HEK293 (cell line): ENCODE results near the gene FLRT2.

Experiments used
- CTCF ChIA-PET: fragments of 350-600 bp; formaldehyde crosslinking; extraction: SDS; loops from one replicate; lab custom pipeline; 2021; ENCODE audit warnings: antibody characterized with exemption; lab: Yijun Ruan, JAX
- POLR2A ChIA-PET: fragments of 300-600 bp; formaldehyde crosslinking; extraction: SDS; loops from one replicate; lab custom pipeline; 2020; ENCODE audit warnings: antibody characterized with exemption, inconsistent platforms; lab: Yijun Ruan, JAX
- H3K27ac ChIP-seq: fragments of 200-500 bp; sonication (Bioruptor generic); 2 replicates; pipeline ENCODE4 v1.5.1; 2014; ENCODE audit warnings: low read depth, low read length, control low read depth, inconsistent platforms; ENCODE audit errors: extremely low read depth
- H3K36me3 ChIP-seq, 2 experiments: fragments of 200-500 bp in 1 of 2; sonication (Bioruptor generic) in 1 of 2; 1 replicate in 1 of 2; 2 replicates in 1 of 2; pipeline ENCODE4 v1.5.1; 2014 to 2017; ENCODE audit warnings: inconsistent platforms in 2 of 2, low read length in 2 of 2; ENCODE audit not compliant: control insufficient read depth in 2 of 2, insufficient read depth in 1 of 2
- H3K4me1 ChIP-seq: fragments of 200-500 bp; sonication (Bioruptor generic); 2 replicates; pipeline ENCODE4 v1.5.1; 2014; ENCODE audit warnings: mild to moderate bottlenecking, low read length, inconsistent platforms; ENCODE audit not compliant: control insufficient read depth, insufficient read depth
- H3K4me3 ChIP-seq: 2 replicates; pipeline ENCODE4 v1.5.1; 2011; ENCODE audit warnings: low read depth, mild to moderate bottlenecking, control low read depth, low read length, moderate library complexity
- H3K9me3 ChIP-seq: fragments of 200-500 bp; sonication (Bioruptor generic); 2 replicates; pipeline ENCODE4 v1.5.1; 2014; ENCODE audit warnings: low read depth, low read length, inconsistent platforms; ENCODE audit not compliant: control insufficient read depth, insufficient read depth
- ELK4 ChIP-seq: IDR thresholded peaks from 2 replicates; pipeline ENCODE4 v1.6.1; 2011; ENCODE audit warnings: mild to moderate bottlenecking, low read depth, low read length, borderline replicate concordance
- KLF7 ChIP-seq: fragments of 450-650 bp; formaldehyde crosslinking; IDR thresholded peaks from 2 replicates; pipeline ENCODE4 v1.5.1; 2016; ENCODE audit warnings: missing biosample characterization, missing genetic modification characterization, borderline replicate concordance
- KLF8 ChIP-seq: fragments of 450-650 bp; formaldehyde crosslinking; IDR thresholded peaks from 2 replicates; pipeline ENCODE4 v1.5.1; 2016; ENCODE audit warnings: missing biosample characterization, missing genetic modification characterization
- MYNN ChIP-seq: fragments of 450-650 bp; formaldehyde crosslinking; IDR thresholded peaks from 2 replicates; pipeline ENCODE4 v1.5.1; 2016; ENCODE audit warnings: missing biosample characterization, missing genetic modification characterization, borderline replicate concordance
- OSR2 ChIP-seq: fragments of 450-650 bp; formaldehyde crosslinking; IDR thresholded peaks from 2 replicates; pipeline ENCODE4 v1.5.1; 2016; ENCODE audit warnings: missing biosample characterization, missing genetic modification characterization
- REPIN1 ChIP-seq: fragments of 450-650 bp; formaldehyde crosslinking; IDR thresholded peaks from 2 replicates; pipeline ENCODE4 v1.5.1; 2017; ENCODE audit warnings: missing biosample characterization, missing genetic modification characterization, low read depth
- SALL2 ChIP-seq: fragments of 450-650 bp; formaldehyde crosslinking; IDR thresholded peaks from 2 replicates; pipeline ENCODE4 v1.5.0; 2017; ENCODE audit warnings: missing biosample characterization, mild to moderate bottlenecking, missing genetic modification characterization, borderline replicate concordance
- TCF7L2 ChIP-seq: IDR thresholded peaks from 2 replicates; pipeline ENCODE4 v1.6.1; 2011; ENCODE audit warnings: low read depth, mild to moderate bottlenecking, inconsistent platforms, low read length, moderate library complexity, borderline replicate concordance
- TRIM28 ChIP-seq: IDR thresholded peaks from 2 replicates; pipeline ENCODE4 v1.6.1; 2011; ENCODE audit warnings: low read length, control low read depth, borderline replicate concordance
- YY2 ChIP-seq: fragments of 450-650 bp; formaldehyde crosslinking; IDR thresholded peaks from 2 replicates; pipeline ENCODE4 v1.5.1; 2016; ENCODE audit warnings: missing biosample characterization, missing genetic modification characterization
- ZBTB48 ChIP-seq: fragments of 450-650 bp; formaldehyde crosslinking; IDR thresholded peaks from 2 replicates; pipeline ENCODE4 v1.5.1; 2016; ENCODE audit warnings: missing biosample characterization, missing genetic modification characterization
- ZNF112 ChIP-seq: fragments of 450-650 bp; formaldehyde crosslinking; IDR thresholded peaks from 2 replicates; pipeline ENCODE4 v1.5.0; 2017; ENCODE audit warnings: missing biosample characterization, missing genetic modification characterization
- ZNF133 ChIP-seq: fragments of 450-650 bp; formaldehyde crosslinking; IDR thresholded peaks from 2 replicates; pipeline ENCODE4 v1.5.1; 2016; ENCODE audit warnings: missing biosample characterization, missing genetic modification characterization
- ZNF155 ChIP-seq: fragments of 450-650 bp; formaldehyde crosslinking; IDR thresholded peaks from 2 replicates; pipeline ENCODE4 v1.5.1; 2016; ENCODE audit warnings: missing biosample characterization, missing genetic modification characterization
- ZNF19 ChIP-seq: fragments of 450-650 bp; formaldehyde crosslinking; IDR thresholded peaks from 2 replicates; pipeline ENCODE4; 2016; ENCODE audit warnings: missing biosample characterization, missing genetic modification characterization, low read depth
- ZNF202 ChIP-seq: fragments of 450-650 bp; formaldehyde crosslinking; IDR thresholded peaks from 2 replicates; pipeline ENCODE4 v1.5.1; 2016; ENCODE audit warnings: missing biosample characterization, missing genetic modification characterization, borderline replicate concordance
- ZNF398 ChIP-seq: fragments of 450-650 bp; formaldehyde crosslinking; IDR thresholded peaks from 2 replicates; pipeline ENCODE4 v1.5.1; 2017; ENCODE audit warnings: missing biosample characterization, missing genetic modification characterization
- ZNF510 ChIP-seq: fragments of 450-650 bp; formaldehyde crosslinking; IDR thresholded peaks from 2 replicates; pipeline ENCODE4 v1.5.1; 2018; ENCODE audit warnings: mild to moderate bottlenecking, missing genetic modification characterization, missing biosample characterization; ENCODE audit not compliant: insufficient replicate concordance
- ZNF518A ChIP-seq: fragments of 450-650 bp; formaldehyde crosslinking; conservative IDR thresholded peaks from 2 replicates; pipeline ENCODE4 v1.5.1; 2016; ENCODE audit warnings: low read depth, missing biosample characterization, missing genetic modification characterization
- ZNF560 ChIP-seq: fragments of 450-650 bp; formaldehyde crosslinking; IDR thresholded peaks from 2 replicates; pipeline ENCODE4 v1.5.1; 2017; ENCODE audit warnings: missing biosample characterization, missing genetic modification characterization, borderline replicate concordance
- ZNF621 ChIP-seq: fragments of 450-650 bp; formaldehyde crosslinking; IDR thresholded peaks from 2 replicates; pipeline ENCODE4 v1.5.1; 2017; ENCODE audit warnings: missing biosample characterization, missing genetic modification characterization
- ZNF639 ChIP-seq: fragments of 450-650 bp; formaldehyde crosslinking; IDR thresholded peaks from 2 replicates; pipeline ENCODE4 v1.5.1; 2016; ENCODE audit warnings: missing biosample characterization, missing genetic modification characterization
- ZNF707 ChIP-seq: fragments of 450-650 bp; formaldehyde crosslinking; IDR thresholded peaks from 2 replicates; pipeline ENCODE4 v1.5.1; 2016; ENCODE audit warnings: missing biosample characterization, missing genetic modification characterization
- ZSCAN5A ChIP-seq: fragments of 450-650 bp; formaldehyde crosslinking; IDR thresholded peaks from 2 replicates; pipeline ENCODE4 v1.5.1; 2016; ENCODE audit warnings: missing biosample characterization, missing genetic modification characterization

FLRT2 gene

GRCh38 chr14:85579942-85580341, 50.0 kb downstream of the FLRT2 start (continued):
- TF ChIP-seq ZNF639 (tag by site-specific recombination) (no peak), ZNF398 (tag by site-specific recombination) (no peak), ZSCAN5A (tag by site-specific recombination) (no peak), ZNF621 (tag by site-specific recombination) (no peak), ZNF510 (tag by site-specific recombination) (no peak), TCF7L2 (no peak), REPIN1 (tag by site-specific recombination) (no peak)

GRCh38 chr14:85580536-85581140, 50.7 kb downstream of the FLRT2 start:
- POLR2A ChIA-PET, result no interaction called here
- H3K27ac ChIP-seq, result no peak overlapping the region
- TF ChIP-seq ZNF560 (no peak), ZNF707 (tag by site-specific recombination) (no peak), TRIM28 (no peak), ZNF202 (tag by site-specific recombination) (no peak), SALL2 (tag by site-specific recombination) (no peak), ZNF133 (tag by site-specific recombination) (no peak)
- TF ChIP-seq, all 188 proteins: peak for 0
- CTCF ChIA-PET, result no interaction called here
- Histone ChIP-seq H3K36me3 (no peaks in the 10 kb centered on the region), H3K4me1 (peaks cover 12% of the 10 kb centered on the region), H3K9me3 (no peaks in the 10 kb centered on the region), H3K4me3 (no peak overlapping the region)

GRCh38 chr14:85581691-85582090, 51.7 kb downstream of the FLRT2 start:
- Histone ChIP-seq H3K36me3 (no peaks in the 10 kb centered on the region), H3K4me1 (peaks cover 14% of the 10 kb centered on the region), H3K4me3 (no peak overlapping the region), H3K9me3 (no peaks in the 10 kb centered on the region), H3K27ac (no peak overlapping the region)
- ChIA-PET CTCF (no interaction called here), POLR2A (no interaction called here)
- TF ChIP-seq ZNF112 (tag by site-specific recombination), result no peak
- no peak for TF ChIP-seq OSR2 (tag by site-specific recombination)
- no peak for TF ChIP-seq YY2
- TF ChIP-seq ZBTB48 (tag by site-specific recombination), result no peak
- no peak for TF ChIP-seq ELK4
- TF ChIP-seq KLF8 (tag by site-specific recombination), result no peak
- no peak for TF ChIP-seq KLF7 (tag by site-specific recombination)
- TF ChIP-seq MYNN (tag by site-specific recombination), result no peak
- no peak for TF ChIP-seq ZNF518A (tag by site-specific recombination)
- no peak for TF ChIP-seq ZNF19
- no peak for TF ChIP-seq ZNF155 (tag by site-specific recombination)
